Measurements from ENCODE around the gene AHI1. TPM values are rescaled to one million over a fixed set of nuclear protein-coding genes. Genes with fewer than 3 reads are reported as not detected.

Gene AHI1
- total and polyA plus RNA-seq, 2 of the 13 experiments (the other 11 are each of a cell fraction or from before 2014, with no cell fraction given): 7.2 to 18.6 TPM

DNA sequence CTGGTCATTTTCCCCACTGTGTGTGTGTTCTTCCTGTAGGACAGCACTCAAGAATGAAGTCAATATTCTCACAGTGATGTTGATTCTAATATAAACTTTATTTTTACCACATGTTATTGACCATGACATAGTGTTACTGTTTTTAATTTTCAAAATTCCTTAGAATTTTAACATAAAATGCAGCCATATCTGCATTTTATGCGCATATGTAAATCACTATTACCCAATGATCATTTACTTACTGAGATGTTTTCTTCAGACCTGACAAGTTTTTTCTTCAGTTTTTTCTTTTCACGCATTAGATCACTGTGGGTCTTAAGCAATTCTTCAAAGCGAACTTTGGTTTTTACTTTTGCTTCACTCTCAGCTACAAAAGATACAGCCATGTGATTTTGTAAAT, 7.2 kb downstream of the AHI1 start:
- Histone ChIP-seq H3K9ac (ENCODE audit: insufficient read depth, low read depth, low read length) (no peak overlapping the region), H3K36me3 (replicated peaks in 1 of 2; ENCODE audit: control insufficient read depth in 1 of 2, insufficient read depth in 2 of 2, low read length in 2 of 2) (peaks cover 0 to 4% of the 10 kb centered on the region in 2 experiments; a peak in 2 of 5 replicates), H3K4me1 (ENCODE audit: insufficient read depth, low read length) (no peaks in the 10 kb centered on the region), H3K27ac (ENCODE audit: extremely low read length, insufficient read depth, low read length) (no peak overlapping the region), H2AFZ (ENCODE audit: low read length) (no peak overlapping the region), H3K4me2 (ENCODE audit: low read depth, low read length) (no peak overlapping the region), H3K79me2 (ENCODE audit: insufficient read depth, low read length) (no peaks in the 10 kb centered on the region), H3K27me3 (ENCODE audit: control insufficient read depth in 1 of 2, insufficient read depth in 2 of 2, low read length in 2 of 2) (no peaks in the 10 kb centered on the region), H3K4me3 (replicated peaks in 1 of 3; ENCODE audit: insufficient read depth in 1 of 3, low read depth in 2 of 3, low read length in 3 of 3) (no peak overlapping the region), H4K20me1 (ENCODE audit: insufficient read depth, low read length) (no peaks in the 10 kb centered on the region), H3K9me3 (ENCODE audit: low read length) (no peaks in the 10 kb centered on the region)
- 93% methylated on average over 3 of the region's 3 CpGs for WGBS (ENCODE audit: low lambda C conversion rate)
- POLR2A ChIA-PET: no interaction called here
- CTCF ChIA-PET (ENCODE audit: low intra/inter-chr PET ratio, low total read pairs): no interaction called here
- intact Hi-C loops (cut with micrococcal nuclease; ENCODE audit: unreplicated experiment): no loop called here
- FAIRE-seq: no peak
- ATAC-seq: no peak
- BruUV-seq (replicated peaks): no TSS peak
- no peak for TF ChIP-seq BRD4 (CRISPR knock-in tag; IDR thresholded peaks at IDR 0.05)
- in situ Hi-C loops (cut with HindIII; ENCODE audit: extremely low pct_ligation_motif_present, low pct_unique_long_range_greater_than_20kb): no loop called here
- no peak for DNase-seq (ENCODE audit: low spot score)

DNA sequence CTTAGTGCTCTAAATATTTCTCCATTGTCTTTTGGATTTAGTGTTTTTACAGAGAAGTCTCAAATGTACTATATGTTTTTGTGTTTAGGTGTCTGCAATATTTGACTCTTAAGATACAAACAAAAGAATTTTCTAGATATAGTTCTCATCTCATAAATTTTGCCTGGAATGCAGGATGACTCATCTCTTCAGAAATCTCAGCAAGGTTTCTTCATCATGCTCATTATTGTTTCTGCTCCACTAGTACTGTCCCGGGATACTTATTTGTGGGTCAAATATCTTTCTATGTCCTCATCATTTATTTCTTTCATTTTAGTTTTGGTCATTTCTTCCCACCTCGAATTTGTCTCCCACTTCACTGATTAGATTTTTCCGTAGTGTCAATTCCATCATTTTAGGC, 9.5 kb downstream of the AHI1 start:
- ChIA-PET POLR2A (no interaction called here), CTCF (ENCODE audit: low intra/inter-chr PET ratio, low total read pairs) (no interaction called here)
- H4K20me1 ChIP-seq (ENCODE audit: insufficient read depth, low read length): no peaks in the 10 kb centered on the region
- intact Hi-C loops (cut with micrococcal nuclease; ENCODE audit: unreplicated experiment) (no loop called here), in situ Hi-C loops (cut with HindIII; ENCODE audit: extremely low pct_ligation_motif_present, low pct_unique_long_range_greater_than_20kb) (no loop called here)
- ATAC-seq (no peak), DNase-seq (ENCODE audit: low spot score) (no peak), FAIRE-seq (no peak)
- no peak overlapping the region for H3K4me2 ChIP-seq (ENCODE audit: low read depth, low read length)
- H3K9me3 ChIP-seq (ENCODE audit: low read length): peaks cover 13% of the 10 kb centered on the region
- no peaks in the 10 kb centered on the region for H3K27me3 ChIP-seq (ENCODE audit: control insufficient read depth in 1 of 2, insufficient read depth in 2 of 2, low read length in 2 of 2)
- 79% methylated on average over 3 of the region's 3 CpGs for WGBS (ENCODE audit: low lambda C conversion rate)
- H3K79me2 ChIP-seq (ENCODE audit: insufficient read depth, low read length): no peaks in the 10 kb centered on the region
- no TSS peak for BruUV-seq (replicated peaks)
- no peak overlapping the region for H3K27ac ChIP-seq (ENCODE audit: extremely low read length, insufficient read depth, low read length)
- no peak overlapping the region for H3K9ac ChIP-seq (ENCODE audit: insufficient read depth, low read depth, low read length)
- H2AFZ ChIP-seq (ENCODE audit: low read length): no peak overlapping the region
- no peak overlapping the region for H3K4me3 ChIP-seq (replicated peaks in 1 of 3; ENCODE audit: insufficient read depth in 1 of 3, low read depth in 2 of 3, low read length in 3 of 3)
- no peaks in the 10 kb centered on the region for H3K4me1 ChIP-seq (ENCODE audit: insufficient read depth, low read length)
- H3K36me3 ChIP-seq (replicated peaks in 1 of 2; ENCODE audit: control insufficient read depth in 1 of 2, insufficient read depth in 2 of 2, low read length in 2 of 2): peaks cover 0 to 6% of the 10 kb centered on the region in 2 experiments; a peak in 3 of 5 replicates
- no peak for TF ChIP-seq HES4 (CRISPR knock-in tag; IDR thresholded peaks at IDR 0.05; ENCODE audit: borderline replicate concordance)
- no peak for TF ChIP-seq AKAP8 (CRISPR knock-in tag; IDR thresholded peaks at IDR 0.05)
- TF ChIP-seq, protein P1, sequence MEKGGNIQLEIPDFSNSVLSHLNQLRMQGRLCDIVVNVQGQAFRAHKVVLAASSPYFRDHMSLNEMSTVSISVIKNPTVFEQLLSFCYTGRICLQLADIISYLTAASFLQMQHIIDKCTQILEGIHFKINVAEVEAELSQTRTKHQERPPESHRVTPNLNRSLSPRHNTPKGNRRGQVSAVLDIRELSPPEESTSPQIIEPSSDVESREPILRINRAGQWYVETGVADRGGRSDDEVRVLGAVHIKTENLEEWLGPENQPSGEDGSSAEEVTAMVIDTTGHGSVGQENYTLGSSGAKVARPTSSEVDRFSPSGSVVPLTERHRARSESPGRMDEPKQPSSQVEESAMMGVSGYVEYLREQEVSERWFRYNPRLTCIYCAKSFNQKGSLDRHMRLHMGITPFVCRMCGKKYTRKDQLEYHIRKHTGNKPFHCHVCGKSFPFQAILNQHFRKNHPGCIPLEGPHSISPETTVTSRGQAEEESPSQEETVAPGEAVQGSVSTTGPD (CRISPR knock-in tag; IDR thresholded peaks at IDR 0.05): no peak
- TF ChIP-seq, protein P2, sequence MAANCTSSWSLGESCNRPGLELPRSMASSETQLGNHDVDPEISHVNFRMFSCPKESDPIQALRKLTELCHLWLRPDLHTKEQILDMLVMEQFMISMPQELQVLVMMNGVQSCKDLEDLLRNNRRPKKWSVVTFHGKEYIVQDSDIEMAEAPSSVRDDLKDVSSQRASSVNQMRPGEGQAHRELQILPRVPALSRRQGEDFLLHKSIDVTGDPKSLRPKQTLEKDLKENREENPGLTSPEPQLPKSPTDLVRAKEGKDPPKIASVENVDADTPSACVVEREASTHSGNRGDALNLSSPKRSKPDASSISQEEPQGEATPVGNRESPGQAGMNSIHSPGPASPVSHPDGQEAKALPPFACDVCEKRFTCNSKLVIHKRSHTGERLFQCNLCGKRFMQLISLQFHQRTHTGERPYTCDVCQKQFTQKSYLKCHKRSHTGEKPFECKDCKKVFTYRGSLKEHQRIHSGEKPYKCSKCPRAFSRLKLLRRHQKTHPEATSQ (CRISPR knock-in tag; IDR thresholded peaks at IDR 0.05; ENCODE audit: borderline replicate concordance): no peak
- TF ChIP-seq, protein P3, sequence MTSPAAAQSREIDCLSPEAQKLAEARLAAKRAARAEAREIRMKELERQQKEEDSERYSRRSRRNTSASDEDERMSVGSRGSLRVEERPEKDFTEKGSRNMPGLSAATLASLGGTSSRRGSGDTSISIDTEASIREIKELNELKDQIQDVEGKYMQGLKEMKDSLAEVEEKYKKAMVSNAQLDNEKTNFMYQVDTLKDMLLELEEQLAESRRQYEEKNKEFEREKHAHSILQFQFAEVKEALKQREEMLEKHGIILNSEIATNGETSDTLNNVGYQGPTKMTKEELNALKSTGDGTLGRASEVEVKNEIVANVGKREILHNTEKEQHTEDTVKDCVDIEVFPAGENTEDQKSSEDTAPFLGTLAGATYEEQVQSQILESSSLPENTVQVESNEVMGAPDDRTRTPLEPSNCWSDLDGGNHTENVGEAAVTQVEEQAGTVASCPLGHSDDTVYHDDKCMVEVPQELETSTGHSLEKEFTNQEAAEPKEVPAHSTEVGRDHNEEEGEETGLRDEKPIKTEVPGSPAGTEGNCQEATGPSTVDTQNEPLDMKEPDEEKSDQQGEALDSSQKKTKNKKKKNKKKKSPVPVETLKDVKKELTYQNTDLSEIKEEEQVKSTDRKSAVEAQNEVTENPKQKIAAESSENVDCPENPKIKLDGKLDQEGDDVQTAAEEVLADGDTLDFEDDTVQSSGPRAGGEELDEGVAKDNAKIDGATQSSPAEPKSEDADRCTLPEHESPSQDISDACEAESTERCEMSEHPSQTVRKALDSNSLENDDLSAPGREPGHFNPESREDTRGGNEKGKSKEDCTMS (CRISPR knock-in tag; conservative IDR thresholded peaks at IDR 0.05): no peak
- TF ChIP-seq TCF7L2 (IDR thresholded peaks at IDR 0.05; ENCODE audit: low read depth, low read length): no peak
- TF ChIP-seq, protein P4, sequence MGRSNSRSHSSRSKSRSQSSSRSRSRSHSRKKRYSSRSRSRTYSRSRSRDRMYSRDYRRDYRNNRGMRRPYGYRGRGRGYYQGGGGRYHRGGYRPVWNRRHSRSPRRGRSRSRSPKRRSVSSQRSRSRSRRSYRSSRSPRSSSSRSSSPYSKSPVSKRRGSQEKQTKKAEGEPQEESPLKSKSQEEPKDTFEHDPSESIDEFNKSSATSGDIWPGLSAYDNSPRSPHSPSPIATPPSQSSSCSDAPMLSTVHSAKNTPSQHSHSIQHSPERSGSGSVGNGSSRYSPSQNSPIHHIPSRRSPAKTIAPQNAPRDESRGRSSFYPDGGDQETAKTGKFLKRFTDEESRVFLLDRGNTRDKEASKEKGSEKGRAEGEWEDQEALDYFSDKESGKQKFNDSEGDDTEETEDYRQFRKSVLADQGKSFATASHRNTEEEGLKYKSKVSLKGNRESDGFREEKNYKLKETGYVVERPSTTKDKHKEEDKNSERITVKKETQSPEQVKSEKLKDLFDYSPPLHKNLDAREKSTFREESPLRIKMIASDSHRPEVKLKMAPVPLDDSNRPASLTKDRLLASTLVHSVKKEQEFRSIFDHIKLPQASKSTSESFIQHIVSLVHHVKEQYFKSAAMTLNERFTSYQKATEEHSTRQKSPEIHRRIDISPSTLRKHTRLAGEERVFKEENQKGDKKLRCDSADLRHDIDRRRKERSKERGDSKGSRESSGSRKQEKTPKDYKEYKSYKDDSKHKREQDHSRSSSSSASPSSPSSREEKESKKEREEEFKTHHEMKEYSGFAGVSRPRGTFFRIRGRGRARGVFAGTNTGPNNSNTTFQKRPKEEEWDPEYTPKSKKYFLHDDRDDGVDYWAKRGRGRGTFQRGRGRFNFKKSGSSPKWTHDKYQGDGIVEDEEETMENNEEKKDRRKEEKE (IDR thresholded peaks at IDR 0.05): no peak
- no peak for TF ChIP-seq FOXO1 (CRISPR knock-in tag; IDR thresholded peaks at IDR 0.05)
- no peak for TF ChIP-seq ZNF20 (CRISPR knock-in tag; IDR thresholded peaks at IDR 0.05)
- TF ChIP-seq MIER3 (CRISPR knock-in tag; IDR thresholded peaks at IDR 0.05; ENCODE audit: borderline replicate concordance): no peak
